Kidney capillary endothelial cell (primary cell): ENCODE data around the gene MYO1A.
"Not testable (repeated sequence)": the region's sequence is repeated elsewhere in the genome, so short reads cannot be mapped to it uniquely, and the experiment has no call there.

ENCODE experiments used
- DNase-seq: peaks from one replicate; pipeline ENCODE4 v3.0.0-alpha.2; 2018; ENCODE audit warnings: low spot score

Gene MYO1A

DNA sequence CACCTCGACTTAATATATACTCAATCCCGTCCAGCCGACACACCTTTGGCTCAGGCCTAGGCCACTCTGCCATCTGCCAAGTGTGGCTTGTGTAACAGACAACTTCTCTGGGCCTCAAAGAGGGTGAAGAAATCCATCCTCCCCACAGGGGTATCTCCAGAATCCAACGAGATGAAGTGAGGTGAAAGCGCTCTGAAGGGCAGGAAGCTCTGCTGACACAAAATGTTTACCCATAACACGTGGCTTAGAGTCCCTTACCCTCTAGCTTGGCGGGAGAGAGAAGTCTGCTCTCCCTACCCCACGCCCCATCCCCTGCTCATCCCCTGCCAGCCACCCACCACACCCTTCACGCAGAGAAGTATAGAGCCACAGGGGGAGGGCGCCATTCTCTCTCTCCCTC lies 56.6 kb downstream of the MYO1A start:
- no peak for DNase-seq

DNA sequence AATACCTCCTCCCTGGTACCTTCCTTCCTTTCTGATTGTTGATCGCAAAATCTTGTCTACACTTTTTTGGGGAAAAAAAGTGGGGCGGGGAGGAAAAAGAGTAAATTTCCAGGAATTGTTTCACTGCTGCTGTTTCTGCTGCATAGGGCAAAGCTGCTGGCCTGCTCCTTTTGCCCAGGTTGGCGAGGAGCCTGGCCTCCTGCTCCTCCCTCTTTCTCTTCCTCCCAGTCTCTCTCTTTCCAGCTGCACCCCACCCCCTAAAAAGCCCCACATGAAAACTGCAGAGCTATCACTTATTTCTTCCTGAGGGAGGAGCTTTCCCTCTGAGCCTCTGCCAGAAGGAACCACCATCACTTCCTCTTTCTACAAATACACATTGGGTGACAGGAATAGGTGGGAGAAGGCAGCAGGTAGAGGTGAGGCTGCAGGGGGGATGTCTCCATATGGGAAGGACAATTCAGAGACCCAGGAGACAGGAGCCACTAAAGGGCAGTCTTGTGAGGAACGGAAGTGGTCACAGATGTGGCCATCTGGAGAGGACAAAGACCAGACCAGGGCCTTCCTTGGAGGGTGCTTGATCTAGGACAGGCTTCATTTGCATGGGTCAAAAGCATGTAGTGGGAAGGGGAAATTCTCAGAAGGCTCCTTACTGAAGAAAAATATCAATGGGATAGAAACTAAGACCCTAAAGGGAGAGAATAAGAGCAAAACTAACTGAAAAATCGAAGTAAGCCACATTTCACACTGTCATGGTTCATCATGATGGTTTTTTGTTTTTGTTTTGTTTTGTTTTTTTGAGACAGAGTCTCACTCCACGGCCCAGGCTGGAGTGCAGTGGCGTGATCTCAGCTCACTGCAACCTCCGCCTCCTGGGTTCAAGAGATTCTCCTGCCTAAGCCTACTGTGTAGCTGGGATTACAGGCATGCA lies 58.3 kb downstream of the MYO1A start:
- no peak for DNase-seq

DNA sequence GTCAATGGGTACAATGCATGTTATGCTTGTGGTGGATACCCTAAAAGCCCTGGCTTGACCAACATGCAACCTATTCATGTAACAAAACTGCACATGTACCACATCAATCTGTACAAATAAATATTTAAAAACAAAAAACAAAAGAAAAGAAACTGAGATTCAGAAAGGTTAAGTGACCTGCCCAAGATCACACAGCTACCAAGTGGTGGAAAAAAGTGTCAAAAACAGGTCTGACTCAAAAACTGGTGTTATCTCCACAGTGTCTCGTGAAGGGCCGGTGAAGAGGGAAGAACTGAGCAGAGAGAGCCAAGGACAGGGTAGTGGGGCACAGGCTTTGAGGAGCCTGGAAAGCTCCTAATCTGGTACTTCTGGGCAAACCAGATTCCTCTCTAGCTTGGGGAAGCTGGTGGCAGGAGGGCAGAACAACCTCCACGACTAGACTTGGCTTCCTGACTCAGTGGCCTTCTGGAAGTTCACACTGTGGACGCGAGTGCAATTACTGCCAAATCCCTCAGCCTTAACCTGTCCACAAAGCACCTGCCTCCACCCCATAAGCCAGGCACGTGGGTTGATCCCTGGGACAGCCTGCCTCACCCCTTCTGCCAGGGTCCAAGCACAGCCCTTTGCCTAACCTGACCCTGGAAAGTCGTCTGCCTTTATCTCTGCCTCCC lies 59.1 kb downstream of the MYO1A start:
- DNase-seq = no peak

DNA sequence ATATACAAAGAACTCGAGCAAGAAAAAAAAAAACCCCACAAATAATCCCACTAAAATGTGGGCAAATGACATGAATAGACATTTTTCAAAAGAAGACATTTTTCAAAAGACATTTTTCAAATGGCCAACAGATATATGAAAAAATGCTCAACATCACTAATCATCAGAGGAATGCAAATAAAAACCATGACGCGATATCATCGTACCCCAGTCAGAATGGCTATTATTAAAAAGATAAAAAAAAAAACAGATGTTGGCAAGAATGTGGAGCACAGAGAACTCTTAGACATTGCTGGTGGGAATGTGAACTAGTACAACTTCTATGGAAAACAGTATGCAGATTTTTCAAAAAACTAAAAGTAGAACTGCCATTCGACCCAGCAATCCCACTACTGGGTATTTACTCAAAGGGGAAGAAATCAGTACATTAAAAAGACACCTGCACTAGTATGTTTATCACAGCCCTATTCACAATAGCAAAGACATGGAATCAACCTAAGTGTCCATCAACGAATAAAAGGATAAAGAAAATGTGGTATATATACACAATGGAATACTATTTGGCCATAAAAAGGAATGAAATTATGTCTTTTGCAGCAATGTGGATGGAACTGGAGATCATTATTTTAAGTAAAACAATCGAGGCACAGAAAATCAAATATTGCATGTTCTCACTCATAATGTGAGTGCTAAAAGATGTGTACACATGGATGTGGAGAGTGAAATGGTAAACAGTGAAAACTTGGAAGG lies 59.9 kb downstream of the MYO1A start:
- DNase-seq = no peak

DNA sequence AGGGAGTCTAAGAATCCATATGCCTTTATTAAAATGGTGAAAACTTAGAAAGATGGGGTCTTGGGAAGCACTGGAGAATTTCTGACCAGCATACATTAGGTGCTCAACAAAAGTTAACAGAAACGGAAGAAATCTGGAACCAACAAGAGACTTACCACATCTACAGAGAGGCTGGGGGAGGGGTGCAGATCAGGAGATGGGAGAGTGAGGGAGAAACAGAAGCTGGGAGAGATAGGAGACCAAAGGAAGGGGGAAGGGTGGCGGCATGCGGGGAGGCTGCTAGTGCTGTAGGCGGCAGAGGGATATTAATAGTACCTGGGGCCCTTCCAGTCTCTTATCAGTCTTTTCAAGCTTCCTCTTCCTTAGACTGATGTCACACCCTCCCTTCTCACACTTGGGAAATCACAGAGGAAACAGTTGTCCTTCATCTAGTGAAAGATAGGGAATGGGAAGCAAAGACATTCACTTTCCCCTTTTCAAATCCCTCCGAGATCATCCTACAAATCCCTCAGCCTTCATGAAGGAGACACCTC lies 61.7 kb downstream of the MYO1A start:
- DNase-seq = no peak

DNA sequence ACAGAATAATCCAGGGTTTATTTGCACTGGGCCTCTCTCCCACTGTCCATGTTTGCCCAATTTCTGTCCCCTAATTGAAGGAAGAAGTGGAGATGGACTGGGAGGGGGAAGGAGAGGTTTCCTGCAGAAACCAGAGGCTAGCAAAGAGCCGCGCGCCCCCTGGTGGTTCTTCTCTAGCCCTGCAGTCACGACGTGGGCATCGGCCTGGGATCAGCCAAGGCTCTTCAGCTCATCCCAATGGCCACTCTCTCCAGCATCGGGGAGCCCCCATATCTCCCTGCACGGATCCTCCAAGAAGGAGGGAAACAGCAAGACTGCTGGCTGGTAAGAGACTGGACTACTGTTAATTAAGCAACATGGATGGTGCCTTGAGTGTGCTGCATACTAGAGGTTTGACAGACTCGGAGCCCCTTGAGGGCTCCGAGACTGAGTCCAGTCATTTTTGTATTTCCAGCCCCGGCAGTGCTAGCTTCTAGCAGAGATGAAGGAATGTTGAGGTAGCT lies 62.3 kb downstream of the MYO1A start:
- DNase-seq = peak; percentile 62

DNA sequence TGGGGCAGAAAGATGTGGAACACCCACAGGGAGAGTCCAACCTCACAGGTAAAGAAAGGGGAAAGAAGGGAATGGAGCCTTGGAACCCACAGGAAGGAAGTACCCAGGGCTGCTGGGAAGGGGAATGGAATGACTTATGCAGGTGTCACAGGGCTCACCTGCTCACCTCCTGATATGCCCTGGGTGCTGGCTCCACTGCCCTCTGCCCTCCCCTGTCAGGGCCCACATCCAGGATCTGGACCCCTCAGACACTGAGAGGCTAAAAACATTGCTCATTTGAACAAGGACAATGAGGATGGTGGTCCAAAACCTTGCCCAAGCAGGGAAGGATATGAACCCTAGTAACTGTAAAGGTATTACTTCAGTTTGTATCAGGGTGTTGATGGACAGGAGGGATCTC lies 62.9 kb downstream of the MYO1A start:
- DNase-seq = no peak

DNA sequence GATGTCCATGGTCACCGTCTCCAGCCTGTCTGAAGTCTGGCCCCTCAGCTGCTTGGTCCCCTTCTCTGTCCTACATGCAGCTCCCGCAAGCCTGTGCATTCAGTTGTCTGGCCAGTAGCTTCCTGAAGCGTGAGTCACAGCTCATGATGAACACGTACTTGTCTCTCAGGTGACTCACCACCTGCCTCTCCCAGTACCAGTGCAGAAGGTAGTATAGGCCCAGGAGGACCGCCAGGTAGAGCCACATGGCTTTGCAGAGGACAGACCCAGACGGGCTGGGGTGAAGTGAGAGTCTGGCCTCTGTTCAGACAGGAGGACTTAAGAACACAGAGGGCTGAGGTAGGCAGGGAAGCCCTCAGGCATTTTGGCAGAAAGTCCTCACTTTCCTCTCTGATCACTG lies 64.2 kb downstream of the MYO1A start:
- DNase-seq = not testable (repeated sequence)

DNA sequence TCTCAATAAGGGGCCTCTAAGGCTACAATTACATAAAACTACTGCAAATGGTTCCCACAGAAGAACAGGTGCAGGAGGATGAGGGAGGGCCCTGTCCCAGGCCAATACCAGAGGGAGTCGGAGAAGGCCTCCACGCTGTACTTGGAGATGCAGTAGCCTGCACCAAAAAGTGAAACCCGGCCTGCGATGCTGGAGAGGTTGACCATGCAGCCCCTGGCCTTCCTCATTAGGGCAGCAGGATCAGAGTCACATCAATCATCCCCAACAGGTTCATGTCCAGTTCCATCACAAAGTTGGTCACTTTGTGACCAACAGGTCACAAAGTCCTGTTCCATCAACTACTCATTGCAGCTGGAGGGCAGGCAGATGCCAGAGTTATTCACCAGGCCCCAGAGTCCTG lies 66.5 kb downstream of the MYO1A start:
- DNase-seq = no peak

DNA sequence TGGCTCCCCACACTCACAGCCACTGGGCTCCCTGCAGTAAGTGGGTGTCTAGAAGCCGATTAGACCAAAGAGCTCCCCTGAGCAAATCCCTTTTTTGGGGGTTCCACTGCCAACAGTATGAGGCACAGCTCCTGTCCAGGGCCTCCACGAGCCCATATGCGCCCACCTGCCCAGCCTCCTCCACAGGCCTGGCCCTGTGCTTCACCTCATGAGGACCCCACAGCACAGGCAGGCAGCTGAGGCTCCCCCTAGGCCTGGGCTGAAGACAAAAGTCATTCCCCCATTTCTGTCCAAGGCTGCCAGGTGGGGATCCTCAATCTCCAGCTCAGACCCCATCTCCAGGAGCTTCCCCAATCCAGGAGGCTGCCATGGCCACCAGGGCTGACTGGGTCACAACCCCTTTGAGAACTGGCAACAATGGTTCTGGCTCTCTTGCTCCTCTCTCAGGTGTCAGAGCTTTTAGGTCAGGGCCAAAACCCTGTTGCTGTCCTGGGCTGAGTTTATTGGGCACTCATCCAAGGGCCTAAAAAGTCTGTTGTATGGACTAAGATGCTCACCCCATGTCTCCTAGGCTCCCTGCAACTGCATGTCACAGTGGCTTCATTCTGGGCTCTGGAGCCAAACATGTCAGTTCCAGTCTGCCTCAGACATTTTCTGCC lies 67.2 kb downstream of the MYO1A start:
- not testable (repeated sequence) for DNase-seq

DNA sequence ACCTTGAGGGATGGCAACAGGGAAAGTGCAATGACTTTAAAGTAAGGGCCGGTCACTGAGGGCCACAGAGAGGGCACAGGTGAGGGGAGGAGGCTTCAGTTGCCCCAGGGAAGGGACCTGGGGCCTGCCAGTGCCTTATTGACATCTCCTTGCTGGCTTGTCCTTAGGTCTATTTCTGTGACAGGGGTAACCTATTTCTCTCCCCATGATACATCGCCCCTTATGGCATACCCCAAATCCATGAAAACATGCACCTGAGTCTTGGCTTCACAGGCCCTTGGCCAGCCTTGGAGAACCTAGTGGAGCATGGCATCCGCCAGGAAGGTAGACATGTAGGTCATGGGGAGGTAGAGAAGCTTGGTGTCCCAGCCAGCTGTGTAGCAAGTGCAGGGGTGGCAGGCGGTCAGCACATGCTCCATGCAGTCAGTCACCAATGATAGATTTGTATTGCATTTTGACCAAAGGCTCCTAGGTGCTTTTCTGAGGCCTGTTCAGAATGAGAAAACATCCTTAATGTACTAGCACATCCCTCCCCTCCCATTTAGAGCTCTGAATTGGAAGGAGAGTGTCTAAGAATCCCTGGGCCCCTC lies 68.9 kb downstream of the MYO1A start:
- no peak for DNase-seq

DNA sequence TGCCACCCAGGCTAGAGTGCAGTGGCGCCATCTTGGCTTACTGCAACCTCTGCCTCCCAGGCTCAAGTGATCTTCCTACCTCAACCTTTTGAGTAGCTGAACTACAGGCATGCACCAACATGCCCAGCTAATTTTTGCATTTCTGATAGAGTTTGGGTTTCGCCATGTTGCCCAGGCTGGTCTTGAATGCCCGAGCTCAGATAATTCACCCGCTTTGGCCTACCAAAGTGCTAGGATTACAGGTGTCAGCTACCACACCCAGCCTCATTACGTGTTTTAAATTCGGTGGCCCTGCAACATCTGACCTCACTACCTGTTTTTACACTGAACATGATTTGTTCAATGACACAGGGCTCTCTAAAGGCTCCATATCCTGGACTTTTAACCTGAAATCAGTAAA lies 69.7 kb downstream of the MYO1A start:
- no peak for DNase-seq

DNA sequence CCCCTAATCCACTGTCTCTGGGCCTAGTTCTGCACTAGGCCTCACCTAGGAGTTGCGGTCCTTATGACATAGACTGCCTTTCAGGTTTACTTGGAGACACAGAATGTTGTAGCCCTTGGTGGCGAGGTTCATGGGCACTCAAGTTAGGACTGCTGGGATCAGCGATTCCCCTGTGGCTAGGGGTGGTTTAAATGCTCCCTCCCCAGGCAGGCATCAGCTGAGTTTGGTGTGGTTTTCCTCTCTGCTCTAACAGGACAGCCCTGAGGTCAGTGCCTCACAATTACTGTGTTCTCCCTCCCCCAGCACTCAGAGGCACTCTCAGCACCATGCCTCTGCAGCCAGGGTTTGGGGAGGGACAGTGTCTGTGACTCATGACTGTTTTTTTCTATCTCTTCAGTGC lies 70.3 kb downstream of the MYO1A start:
- DNase-seq = no peak
